GM19438 (cell line): ENCODE results near the gene MRPL33.

Experiments
- ATAC-seq: cut with Tn5 transposase; IDR thresholded peaks from one replicate; pipeline ENCODE4 v1.9.1; 2021; ENCODE audit warnings: low read depth; ENCODE audit not compliant: unreplicated experiment

The MRPL33 gene

GRCh38 chr2:27771548-27772335 lies at the start of gene MRPL33:
TSS of gene MRPL33 (plus strand) at chr2:27771719. CDS start at chr2:27771778, 59 bp downstream.
- peak; percentile 95 for ATAC-seq

DNA sequence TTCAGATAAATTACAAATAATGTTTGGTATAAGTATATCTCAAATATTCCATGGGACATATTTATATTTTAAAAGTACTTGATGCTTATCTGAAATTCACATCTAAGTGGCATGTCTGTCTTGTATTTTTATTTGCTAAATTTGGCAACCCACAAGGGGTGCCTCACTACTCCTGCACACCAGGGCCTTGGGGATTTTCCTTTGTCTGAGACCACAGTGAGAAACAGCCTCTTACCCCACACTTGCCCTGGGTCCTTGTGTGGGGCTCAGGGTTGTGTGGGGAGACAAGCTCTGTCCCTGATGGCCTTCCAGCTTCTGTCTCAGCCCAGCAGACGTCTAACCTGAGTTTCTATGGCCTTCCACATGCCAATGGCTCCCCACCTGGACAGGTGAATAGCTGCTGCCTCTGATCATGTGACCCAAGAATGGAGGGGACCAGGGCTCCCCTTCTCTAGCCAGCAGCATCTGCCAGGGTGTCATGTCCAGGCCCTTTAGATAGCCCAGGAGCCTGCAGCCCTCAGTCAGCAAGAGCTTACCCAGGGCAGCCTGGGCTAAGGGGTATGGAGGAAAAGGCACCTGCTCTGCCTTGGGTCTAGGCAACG lies 49.5 kb upstream of the MRPL33 start:
- no peak for ATAC-seq

DNA sequence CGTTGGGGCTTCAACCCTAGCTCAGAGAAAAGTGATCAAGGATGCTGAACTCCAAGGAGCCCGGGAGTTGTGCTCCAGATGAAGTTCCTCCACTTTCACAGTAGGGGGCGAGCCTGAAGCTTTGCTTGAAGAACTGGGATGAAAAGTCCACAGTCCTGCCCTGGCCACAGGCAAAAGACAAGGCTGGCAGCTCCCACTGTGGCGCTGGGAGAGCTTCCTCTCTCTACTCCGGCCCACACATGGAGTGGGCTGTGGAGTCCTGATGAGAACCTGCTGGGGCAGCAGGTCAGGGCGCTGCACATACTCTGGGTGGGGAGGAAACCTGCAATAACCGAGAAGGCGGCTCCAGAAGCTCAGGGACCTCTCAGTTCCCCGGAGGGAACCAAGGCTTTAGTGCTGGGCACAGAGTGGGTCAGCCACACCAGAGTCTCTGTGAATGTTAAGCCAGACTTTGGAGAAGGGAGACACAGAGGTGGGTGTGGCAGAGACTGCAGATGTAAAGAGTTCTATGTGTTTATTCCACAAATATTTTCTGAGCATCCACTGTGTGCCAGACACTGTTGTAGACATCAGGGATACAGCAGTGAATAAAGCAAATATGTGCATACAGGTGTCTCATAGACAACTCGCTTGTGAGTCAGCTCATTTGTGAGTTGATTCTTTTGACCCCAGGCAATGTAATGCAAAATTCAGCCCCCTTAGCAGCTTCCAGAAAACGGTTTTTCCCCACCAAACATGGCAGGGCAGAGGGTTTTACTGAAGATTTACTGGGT lies 48.0 kb upstream of the MRPL33 start:
- no peak for ATAC-seq

GRCh38 chr2:27724191-27724590 lies 47.3 kb upstream of the MRPL33 start:
- ATAC-seq, result no peak

- ATAC-seq, result no peak
Measured at GRCh38 chr2:27724905-27725701, 46.4 kb upstream of the MRPL33 start.

- ATAC-seq, result no peak
Measured at GRCh38 chr2:27727257-27727656, 44.3 kb upstream of the MRPL33 start.

DNA sequence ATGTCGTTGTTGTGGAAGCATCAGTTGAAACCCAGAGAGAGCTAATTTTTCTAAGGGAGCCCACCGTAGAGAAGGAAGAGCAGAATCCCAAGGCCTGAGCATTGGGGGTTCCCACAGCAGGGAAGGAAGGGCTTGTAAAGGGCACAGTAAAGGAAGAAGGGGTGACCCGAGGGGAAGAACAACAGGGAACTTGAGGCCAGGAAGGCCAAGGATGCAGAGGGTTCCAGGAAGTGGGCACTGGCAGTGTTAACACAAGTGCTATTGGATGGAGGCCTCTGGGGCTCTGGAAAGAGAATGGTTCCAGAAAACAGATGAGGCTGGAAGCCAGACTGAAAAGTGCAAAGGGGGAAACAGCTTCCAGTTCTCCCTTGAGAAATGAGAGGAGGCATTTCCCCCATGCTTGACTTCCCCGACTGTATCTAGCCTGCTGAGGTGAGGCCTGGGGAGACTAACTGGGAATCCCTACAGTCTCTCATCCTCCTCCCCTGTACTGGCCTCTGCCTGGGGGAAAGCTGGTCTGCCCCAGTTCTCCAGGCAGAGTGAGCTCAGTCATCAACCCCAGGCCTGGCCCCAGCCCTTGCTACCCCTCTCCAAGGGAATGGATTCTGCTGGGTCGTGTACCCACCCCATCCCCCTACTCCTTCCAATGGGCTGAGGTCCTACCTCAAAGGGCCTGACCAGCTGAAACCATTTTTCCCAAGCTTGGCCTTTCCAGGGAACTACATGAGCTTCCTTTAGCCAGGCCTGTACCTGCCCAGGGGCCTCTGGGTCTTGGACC lies 43.2 kb upstream of the MRPL33 start:
- no peak for ATAC-seq

GRCh38 chr2:27729198-27729597 lies 42.3 kb upstream of the MRPL33 start:
- ATAC-seq, result no peak

DNA sequence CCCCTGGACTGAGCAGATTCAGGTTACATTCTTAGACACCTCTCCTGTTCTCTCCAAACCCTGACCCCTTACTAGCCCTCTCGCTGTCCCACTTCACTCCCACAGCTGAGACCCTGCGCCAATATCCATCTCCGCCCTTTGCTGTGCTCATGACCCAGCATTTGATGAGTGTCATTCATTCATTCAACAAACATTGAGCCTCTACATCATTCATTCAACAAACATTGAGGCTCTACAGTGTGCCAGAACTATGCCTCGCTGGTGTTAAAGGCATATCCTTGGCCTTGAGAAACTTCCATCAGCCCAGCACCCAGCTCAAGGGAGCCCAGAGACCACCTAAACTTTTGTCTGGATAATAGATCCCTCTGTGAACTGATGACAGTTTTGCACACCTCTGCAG lies 41.9 kb upstream of the MRPL33 start:
- ATAC-seq, result no peak

GRCh38 chr2:27730261-27730662 lies 41.3 kb upstream of the MRPL33 start:
- ATAC-seq, result no peak

DNA sequence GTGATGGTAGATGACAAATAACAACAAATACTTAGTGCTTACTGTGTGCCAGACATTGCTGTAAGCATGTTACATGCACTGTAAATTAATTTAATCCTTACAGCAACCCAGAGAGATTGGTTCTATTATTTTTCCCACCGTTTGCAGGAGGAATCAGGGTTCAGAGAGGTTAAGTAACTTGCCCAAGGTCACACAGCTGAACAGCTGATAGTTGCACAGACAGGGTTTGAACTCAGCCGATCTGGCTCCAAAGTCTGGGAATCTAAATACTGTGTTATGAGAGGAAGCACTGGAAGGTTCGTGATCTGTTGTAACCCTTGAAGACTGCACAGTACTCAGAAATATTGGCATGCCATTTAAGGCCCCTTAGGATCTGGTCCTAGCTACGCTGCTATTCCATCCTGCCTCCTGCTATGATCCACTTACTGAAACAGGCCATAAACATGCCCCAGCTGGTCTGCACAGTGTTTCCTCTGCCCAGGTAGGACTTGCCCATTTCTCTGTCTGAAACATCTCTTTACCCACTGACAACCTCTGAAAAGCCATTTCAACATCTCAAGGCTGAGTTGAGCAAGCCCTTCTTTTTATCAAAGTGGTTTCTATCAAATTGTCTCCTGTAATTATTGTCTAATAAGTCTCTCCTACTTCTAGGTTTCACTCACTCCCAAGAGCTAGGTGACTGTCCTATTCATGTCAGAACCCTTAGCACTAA lies 40.4 kb upstream of the MRPL33 start:
- ATAC-seq, result no peak

DNA sequence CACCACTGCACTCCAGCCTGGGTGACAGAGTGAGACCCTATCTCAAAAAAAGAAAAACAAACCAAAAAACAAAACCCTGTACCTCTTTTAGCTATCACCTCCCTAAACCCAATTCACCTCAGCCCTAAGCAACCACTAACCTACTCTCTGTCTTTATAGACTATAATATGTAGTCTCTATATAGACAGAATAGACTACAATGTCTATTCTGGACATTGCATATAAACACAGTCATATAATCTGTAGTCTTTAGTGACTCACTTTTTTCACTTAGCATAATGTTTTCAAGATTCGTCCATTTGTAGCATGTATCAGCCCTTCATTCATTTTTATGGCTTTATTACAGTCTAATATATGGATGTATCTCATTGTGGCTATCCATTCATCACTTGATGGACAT lies 37.2 kb upstream of the MRPL33 start:
- no peak for ATAC-seq

GRCh38 chr2:27735263-27735904 lies 36.1 kb upstream of the MRPL33 start:
- no peak for ATAC-seq

DNA sequence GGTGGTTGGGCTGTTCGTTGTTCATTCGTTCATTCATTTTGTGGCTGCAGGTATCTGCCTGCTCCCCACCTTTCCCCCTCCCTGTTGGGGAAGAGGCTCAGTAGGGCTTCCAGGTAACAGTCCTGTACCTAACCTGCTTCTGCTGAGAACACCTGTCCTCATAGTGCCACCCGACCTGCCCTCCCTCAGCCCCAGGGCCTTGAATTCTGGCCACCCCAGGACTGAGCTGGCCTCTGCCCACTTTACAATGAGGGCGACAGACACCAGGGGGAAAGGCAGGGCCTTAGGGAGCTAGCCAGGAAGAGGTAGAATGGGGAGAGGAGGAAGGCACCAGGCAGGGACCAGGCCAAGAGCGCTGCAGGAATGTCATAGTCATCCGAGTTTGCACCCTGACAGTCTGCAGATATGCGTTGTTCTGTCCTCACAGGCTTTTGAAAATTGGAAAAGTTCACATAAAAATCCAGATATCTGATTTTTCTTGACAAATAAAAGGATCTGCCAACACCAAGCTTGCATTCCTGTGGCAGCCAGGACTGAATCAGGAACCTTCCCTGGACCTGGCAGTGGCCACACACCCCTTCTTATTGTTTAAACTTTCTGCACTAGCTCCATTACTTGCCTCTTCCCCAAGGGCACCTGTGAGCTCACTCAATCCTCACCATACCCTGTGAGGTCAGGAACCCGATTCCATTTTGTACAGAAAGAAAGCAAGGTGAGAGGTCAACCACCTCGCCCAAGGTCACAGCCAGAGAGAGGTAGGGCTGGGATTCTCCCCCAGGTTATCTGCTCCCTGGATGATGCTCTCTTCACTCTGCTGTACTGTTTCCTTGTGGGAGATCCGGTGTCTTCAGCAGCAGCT lies 35.3 kb upstream of the MRPL33 start:
- ATAC-seq, result no peak

- ATAC-seq, result no peak
Measured at GRCh38 chr2:27736890-27737204, 34.7 kb upstream of the MRPL33 start.

DNA sequence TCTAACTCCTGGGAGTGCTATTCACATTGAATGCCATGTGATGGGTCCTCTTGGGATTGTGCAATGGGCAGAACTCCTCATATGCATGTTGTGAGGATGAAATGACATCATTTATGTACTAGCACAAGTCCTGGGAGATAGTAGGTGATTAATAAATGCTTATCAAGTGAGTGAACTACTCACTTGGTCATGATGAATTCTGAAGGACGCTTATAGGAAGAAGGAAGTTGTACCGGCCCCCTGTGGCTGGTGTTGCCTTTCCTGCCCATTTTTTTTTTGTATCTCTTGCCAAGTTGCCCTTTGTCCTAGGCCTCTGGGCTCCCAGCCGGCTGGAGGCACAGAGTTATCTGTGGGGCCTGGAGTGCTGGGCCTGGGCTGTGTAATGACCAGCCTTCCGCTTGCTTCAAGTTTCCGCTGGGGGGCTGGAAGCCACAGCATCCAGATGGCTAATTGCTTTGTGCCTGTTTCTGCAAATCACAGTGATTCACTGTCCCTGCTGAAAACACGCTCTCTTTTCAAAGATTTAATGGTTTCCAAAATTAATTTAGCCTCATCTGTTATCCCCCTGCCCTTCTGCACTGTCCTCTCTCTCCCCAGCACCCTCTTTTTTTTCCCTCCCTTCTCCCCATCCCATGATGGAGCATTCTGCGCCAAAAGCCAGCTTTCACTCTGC lies 33.7 kb upstream of the MRPL33 start:
- ATAC-seq, result no peak

DNA sequence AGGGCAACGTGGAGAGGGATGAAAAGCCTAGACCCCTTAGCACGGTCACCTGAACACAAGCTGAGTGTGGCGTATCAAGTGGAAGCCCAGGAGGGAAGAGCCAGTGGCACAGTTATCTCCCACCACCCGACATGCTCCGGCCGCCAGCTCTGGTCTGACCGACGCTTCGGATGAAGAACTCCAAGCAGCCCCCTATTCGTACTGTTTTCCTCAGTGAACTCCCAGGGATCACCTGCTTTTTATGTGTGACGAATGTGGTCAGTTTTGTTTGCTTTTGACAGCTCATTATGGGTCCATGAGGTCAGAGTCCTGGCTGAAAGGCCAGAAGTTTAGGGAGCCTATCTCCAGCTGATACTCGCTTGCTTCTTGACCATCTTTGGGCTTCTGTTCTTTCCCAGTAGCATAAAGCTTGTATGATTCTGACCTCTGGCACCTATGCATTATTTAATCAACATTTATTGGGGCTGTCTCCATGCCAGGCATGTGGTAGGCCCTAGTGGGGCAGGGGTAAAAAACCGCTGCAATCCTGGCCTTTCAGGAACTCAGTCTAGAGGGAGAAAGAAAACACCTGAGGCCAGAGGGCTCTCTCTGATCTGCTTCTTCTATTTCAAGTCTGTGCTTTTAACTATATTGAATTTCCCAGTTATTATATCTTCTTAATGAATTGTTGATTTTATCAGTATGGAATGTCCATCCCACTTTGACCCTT lies 33.0 kb upstream of the MRPL33 start:
- ATAC-seq, result no peak
